ES-I3 (cell line): ENCODE data around the gene CRYGC.
"Not testable (repeated sequence)": the region's sequence is repeated elsewhere in the genome, so short reads cannot be mapped to it uniquely, and the experiment has no call there.

Experiments
- H3K36me3 ChIP-seq: 2 replicates; pipeline ENCODE4 v1.6.1; 2013; ENCODE audit warnings: mild to moderate bottlenecking, low read length, control low read depth, moderate library complexity; ENCODE audit not compliant: insufficient read depth
- H3K4me1 ChIP-seq: 2 replicates; pipeline ENCODE4 v1.6.1; 2013; ENCODE audit warnings: mild to moderate bottlenecking, control low read depth, low read length; ENCODE audit not compliant: insufficient read depth
- H3K9ac ChIP-seq: 2 replicates; pipeline ENCODE4 v1.6.1; 2013; ENCODE audit warnings: low read depth, mild to moderate bottlenecking, low read length, moderate library complexity
- H3K9me3 ChIP-seq: 2 replicates; pipeline ENCODE4 v1.6.1; 2013; ENCODE audit warnings: mild to moderate bottlenecking, low read length, moderate library complexity; ENCODE audit not compliant: control insufficient read depth, insufficient read depth

CRYGC gene

DNA sequence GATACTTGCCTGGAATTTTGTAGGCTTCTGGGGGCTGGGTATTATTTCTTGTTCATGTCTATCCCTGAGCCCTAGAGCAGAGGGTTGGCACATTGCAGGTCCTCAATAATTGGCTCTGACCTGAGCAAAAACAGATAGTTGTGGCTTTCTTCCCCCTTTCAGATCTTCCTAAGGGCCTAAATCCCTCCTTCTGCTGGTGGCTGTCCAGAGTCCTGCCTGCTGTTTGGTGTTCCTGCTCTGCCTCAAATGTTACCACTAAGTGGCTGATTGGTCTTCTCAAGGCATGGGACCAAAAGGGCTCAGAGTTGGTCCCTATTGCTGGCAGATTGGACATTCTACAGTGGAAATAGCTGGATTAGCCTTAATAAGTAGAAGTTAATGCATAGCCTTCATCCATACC is 17.4 kb upstream of the CRYGC start:
- Histone ChIP-seq H3K4me1 (peaks cover 12% of the 10 kb centered on the region), H3K9me3 (no peaks in the 10 kb centered on the region), H3K9ac (no peak overlapping the region), H3K36me3 (no peaks in the 10 kb centered on the region)

DNA sequence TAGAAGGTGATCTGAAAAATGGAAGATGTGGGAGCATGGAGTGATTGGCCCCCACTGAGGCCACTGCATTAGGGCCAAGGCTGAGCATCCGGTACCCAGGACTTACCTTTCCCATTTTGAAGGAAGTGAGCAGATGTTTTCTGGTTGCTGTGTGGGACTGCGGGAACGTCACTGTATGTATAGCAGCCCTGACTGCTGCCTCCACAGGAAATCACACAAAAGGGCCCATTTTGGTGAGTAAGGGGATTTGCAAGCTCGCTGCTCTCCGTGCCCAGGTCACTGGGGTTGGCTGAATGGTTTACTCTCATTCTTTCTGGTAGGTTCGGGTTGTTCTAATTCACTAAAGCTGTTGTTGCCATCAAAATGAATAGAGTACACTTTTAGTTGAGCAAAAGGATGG is 16.4 kb upstream of the CRYGC start, which contains the start of gene CRYGB:
Gene CRYGB (minus strand): TSS at position 153 of the 400 bp plus-strand sequence. CDS start 38 bp downstream, at position 115.
- Histone ChIP-seq H3K36me3 (no peaks in the 10 kb centered on the region), H3K4me1 (peaks cover 12% of the 10 kb centered on the region), H3K9ac (no peak within 1 kb of the TSS), H3K9me3 (no peaks in the 10 kb centered on the region)

DNA sequence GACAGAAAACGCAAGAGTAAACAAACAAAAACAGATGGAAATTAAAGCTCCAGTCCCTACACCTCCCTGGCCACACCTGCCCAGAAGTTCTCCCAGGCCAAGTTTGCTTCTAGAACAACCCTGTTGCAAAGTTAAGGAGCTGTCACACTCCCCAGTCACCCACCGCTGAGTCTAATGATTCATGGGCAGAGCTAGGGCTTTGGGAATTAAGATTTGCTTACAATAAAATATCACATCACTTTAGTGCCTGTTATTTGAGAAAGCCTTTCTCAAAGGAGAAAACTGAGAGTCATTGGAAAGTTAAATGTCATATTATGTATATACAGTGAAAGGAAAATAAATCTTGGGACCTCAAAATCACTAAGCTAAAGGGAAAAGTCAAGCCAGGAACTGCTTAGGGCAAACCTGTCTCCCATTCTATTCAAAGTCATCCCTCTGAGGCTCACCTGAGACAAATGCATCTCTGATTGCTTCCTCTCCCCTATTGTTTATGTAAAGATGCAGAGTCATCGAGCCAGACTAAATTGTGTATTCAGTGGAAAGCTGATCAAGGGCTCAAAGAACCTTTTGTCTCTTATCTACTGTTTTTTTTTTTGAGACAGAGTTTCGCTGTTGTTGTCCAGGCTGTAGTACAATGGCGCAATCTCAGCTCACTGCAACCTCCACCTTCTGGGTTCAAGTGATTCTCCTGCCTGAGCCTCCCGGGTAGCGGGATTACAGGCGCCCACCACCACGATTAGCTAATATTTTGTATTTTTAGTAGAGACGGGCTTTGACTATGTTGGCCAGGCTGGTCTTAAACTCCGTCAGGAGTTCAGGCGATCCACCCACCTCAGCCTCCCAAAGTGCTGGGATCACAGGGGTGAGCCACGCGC is 13.5 kb upstream of the CRYGC start:
- H3K9me3 ChIP-seq = no peaks in the 10 kb centered on the region; the same call in 1 of the 2 replicates
- H3K9ac ChIP-seq = peak overlapping the region; percentile 9; the same call in 1 of the 2 replicates
- no peaks in the 10 kb centered on the region for H3K36me3 ChIP-seq
- H3K4me1 ChIP-seq = peaks cover 12% of the 10 kb centered on the region

DNA sequence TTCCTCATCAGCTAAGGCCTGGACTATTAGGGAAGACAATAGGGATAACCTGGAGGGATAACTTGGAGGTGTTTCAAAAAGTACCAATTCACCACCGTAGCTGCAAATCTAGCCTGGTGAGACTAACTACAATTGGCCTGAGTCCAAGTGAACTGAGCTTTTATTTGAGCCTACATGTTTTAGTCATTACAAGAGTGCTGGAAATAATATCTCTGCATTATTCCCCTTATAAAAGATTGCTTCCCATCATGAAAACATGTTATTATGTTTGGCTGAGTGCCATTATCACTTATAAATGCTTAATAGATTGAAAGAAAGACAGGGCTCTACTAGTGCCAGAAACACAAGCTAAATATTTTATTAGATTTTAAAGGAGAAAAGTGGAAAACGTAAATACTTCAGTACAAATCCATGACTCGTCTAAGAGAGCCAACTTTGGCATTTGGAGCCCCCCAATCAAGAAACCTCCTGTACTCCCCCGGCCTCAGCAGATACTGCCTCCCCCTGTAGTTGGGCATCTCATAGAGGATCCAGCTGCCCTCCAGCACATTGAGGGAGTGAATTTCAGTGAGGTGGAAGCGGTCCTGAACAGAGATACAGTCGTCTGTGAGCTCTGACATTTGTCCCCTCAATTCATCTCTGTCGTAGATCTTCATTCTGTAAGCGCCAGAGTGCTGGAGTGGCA is 12.8 kb upstream of the CRYGC start:
- no peaks in the 10 kb centered on the region; the same call in 1 of the 2 replicates for H3K9me3 ChIP-seq
- H3K9ac ChIP-seq = peak overlapping the region; percentile 9; the same call in 1 of the 2 replicates
- H3K4me1 ChIP-seq = peaks cover 12% of the 10 kb centered on the region
- no peaks in the 10 kb centered on the region for H3K36me3 ChIP-seq

DNA sequence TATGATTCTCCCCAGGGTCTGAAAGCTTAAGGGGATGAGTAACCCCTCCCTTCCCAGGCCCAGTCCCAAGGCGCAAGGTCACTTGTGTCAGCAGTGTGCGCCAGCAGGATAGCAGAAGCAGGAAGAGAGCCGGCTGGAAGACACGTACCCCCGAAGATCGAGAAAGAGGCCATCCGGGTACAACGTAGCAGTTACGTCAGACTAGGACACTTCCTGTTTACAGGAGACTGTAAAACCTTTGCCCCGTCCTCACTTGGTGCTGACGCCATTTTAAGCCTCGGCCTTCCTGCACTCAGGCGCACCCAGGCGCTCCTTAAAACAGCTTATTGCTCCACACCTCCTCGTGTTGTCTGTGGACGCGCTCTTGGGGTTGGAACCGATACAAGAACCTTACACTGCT is 9.8 kb upstream of the CRYGC start:
- no peaks in the 10 kb centered on the region for H3K36me3 ChIP-seq
- no peaks in the 10 kb centered on the region; the same call in 1 of the 2 replicates for H3K9me3 ChIP-seq
- H3K4me1 ChIP-seq = peaks cover 12% of the 10 kb centered on the region
- no peak overlapping the region for H3K9ac ChIP-seq

DNA sequence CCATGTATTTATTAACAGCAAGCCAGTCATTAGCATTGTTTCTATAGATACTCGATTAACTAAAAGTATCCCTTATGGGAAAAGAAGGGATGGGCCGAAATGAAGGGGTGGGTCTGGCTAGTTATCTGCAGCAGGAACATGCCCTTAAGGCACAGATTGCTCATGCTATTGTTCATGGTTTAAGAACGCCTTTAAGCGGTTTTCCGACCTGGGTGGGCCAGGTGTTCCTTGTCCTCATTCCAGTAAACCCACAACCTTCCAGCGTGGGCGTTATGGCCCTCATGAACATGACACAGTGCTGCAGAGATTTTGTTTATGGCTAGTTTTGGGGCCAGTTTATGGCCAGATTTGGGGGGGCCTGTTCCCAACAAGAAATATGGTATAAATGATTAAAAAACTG is 8.7 kb upstream of the CRYGC start:
- not testable (repeated sequence) for H3K9me3 ChIP-seq, H3K9ac ChIP-seq, H3K36me3 ChIP-seq
- peaks cover 12% of the 10 kb centered on the region for H3K4me1 ChIP-seq

DNA sequence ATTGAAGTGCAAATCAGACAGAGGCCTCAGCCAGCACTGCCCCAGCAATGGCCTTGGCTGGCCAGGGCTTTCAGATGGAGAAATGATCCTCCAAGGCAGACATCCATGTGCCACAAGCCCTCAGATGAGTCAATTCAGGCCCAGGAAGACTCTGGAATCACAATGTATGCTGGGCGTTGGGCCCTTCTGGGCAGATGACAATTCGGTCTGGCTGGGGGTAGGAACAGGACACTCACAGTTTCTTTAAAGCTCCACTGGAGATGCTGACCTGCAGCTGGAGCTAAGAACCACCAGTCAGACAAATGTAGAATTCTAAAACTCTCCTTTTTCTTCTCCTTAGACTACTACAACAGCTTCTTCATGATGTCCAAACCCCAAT is 7.1 kb upstream of the CRYGC start:
- H3K36me3 ChIP-seq = no peaks in the 10 kb centered on the region
- H3K9me3 ChIP-seq = no peaks in the 10 kb centered on the region; the same call in 1 of the 2 replicates
- no peaks in the 10 kb centered on the region for H3K4me1 ChIP-seq

DNA sequence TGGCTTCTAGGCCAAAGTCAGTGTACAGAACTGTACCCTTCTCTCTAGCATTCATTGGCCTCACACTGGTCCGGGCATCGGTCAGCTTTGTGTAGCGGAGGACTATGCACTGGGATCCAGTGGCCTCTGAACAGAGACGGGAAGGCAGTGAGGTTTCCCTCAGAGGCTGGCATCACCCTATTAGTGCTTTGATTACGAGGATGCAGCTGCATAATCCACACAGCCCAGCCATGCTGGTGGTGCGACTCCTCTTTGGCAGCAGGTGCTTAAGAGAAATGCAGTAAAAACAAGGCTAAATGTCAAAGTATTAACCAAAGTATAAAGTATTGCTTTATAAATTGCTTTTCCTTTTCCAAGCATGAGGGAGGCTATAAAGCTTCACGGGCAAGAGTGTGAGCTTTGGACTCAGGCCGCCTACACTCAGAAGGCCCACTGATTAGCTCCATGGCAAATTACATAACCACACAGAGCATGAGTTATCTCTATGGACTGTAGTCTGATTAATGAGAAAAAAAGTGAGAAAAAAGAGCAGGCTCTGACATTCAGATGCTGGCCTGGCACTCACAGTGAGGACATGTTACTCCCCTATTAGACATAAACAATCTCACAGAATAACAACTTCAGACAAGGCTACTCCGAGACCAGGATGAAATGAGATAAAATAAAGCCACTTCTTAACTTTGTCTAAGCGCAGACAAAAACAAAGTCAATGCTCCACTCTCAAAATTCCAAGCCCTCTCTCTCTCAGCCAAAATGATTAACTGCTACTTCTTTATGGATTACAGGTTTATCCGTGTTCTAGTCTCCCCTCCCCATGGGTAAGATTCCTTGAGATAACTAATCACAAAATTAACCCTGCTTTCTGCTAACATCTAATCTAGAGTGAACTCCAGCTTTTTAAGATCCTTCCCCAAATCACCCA is 6.4 kb upstream of the CRYGC start:
- H3K9me3 ChIP-seq = no peaks in the 10 kb centered on the region; the same call in 1 of the 2 replicates
- H3K4me1 ChIP-seq = no peaks in the 10 kb centered on the region
- H3K36me3 ChIP-seq = no peaks in the 10 kb centered on the region
- no peak overlapping the region for H3K9ac ChIP-seq

More for the DNA sequence above, 7.1 kb upstream of the CRYGC start:
- no peak overlapping the region for H3K9ac ChIP-seq

DNA sequence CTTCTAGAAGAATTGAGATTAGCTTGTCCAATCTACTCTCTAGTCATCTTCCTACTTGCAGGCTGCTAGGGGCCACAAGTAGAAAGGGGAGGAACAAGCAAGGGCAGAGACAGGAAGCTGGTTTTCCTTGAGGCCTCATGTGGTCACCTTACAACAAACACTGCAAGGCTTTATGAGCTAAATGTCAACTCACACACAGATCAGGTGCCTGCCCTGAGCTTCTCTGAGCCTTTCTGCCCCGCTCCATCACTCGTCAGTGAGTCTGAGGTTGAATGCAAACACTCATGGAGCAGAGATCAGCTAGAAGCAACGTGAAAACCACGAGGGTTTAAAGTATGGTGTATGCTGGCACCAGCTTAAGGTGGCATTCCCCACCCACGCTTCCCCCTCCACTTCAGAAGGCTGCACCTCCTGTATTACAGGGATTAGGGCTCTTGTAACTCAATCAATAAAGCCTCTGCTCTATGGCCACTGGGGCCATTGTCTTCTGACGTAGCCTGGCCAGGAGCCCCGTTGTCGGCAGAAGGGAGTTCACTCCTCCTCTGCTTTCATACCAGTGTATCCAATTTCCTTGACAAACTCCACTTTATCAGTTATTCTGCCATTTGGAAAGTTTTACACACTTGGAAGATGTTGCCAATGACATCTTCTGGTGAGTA is 5.4 kb upstream of the CRYGC start:
- H3K4me1 ChIP-seq = no peaks in the 10 kb centered on the region
- no peaks in the 10 kb centered on the region; the same call in 1 of the 2 replicates for H3K9me3 ChIP-seq
- H3K36me3 ChIP-seq = no peaks in the 10 kb centered on the region
- no peak overlapping the region for H3K9ac ChIP-seq

DNA sequence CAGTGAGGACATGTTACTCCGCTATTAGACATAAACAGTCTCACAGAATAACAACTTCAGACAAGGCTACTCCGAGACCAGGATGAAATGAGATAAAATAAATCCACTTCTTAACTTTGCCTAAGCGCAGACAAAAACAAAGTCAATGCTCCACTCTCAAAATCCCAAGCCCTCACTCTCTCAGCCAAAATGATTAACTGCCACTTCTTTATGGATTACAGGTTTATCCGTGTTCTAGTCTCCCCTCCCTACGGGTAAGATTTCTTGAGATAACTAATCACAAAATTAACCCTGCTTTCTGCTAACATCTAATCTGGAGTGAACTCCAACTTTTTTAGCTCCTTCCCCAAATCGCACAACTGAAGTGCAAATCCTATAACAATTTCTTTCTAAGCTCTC is 1.1 kb upstream of the CRYGC start:
- no peaks in the 10 kb centered on the region for H3K36me3 ChIP-seq
- no peak overlapping the region for H3K9ac ChIP-seq
- no peaks in the 10 kb centered on the region for H3K9me3 ChIP-seq
- no peaks in the 10 kb centered on the region for H3K4me1 ChIP-seq

DNA sequence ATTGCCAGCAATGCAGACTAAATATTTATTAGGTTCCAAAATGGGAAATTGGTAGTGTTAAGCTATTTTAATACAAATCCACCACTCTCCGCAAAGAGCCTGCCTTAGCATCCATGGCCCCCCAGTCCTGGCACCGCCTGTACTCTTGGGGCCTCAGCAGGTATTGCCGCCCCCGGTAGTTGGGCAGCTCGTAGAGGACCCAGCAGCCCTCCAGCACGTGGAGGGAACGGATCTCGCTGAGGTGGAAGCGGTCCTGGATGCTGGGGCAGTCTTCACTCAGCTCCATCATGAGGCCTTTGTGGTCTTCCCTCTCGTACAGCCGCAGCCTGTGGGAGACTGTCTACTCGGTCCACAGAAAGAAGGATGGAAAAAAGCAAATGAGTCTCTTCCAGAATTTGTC is 1.5 kb downstream of the CRYGC start:
- Histone ChIP-seq H3K9me3 (no peaks in the 10 kb centered on the region), H3K36me3 (no peaks in the 10 kb centered on the region), H3K9ac (no peak overlapping the region), H3K4me1 (no peaks in the 10 kb centered on the region)

DNA sequence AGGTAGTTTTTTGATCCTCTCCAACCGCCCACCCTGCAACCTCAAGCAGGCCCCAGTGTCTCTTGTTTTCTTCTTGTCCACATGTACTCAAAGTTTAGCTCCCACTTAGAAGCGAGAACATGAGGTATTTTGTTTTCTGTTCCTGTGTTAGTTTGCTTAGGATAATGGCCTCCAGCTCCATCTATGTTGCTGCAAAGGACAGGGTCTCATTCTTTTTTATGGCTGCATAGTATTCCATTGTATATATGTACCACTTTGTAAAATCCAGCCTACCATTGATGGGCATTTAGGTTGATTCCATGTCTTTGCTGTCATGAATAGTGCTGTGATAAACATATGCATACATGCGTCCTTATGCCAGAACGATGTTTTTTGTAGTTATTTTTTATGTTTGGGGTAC is 2.5 kb downstream of the CRYGC start:
- Histone ChIP-seq H3K9ac (no peak overlapping the region), H3K36me3 (no peaks in the 10 kb centered on the region), H3K4me1 (no peaks in the 10 kb centered on the region), H3K9me3 (no peaks in the 10 kb centered on the region)

DNA sequence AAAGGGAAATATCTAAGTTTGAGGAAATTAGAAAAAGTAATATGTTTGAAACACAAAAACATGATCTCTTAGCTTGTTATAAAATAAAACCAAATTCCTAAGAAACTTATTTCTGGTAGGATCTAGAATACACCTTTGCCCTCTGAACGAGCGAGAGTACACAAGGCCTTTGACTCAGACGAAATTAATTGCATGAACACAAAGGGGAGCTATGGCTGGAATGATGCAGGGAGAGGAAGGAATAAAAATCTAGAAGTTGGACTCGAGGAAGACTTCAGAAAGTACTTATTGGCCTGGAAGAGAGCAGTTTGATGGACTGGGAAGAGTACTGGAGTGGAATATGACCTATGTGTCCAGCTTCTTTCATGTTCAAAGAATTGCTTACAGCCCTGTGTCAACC is 4.4 kb downstream of the CRYGC start:
- Histone ChIP-seq H3K9me3 (no peaks in the 10 kb centered on the region), H3K4me1 (no peaks in the 10 kb centered on the region), H3K36me3 (no peaks in the 10 kb centered on the region), H3K9ac (no peak overlapping the region)
